ENCODE results near the gene GDE1. TPM values are rescaled to one million over a fixed set of nuclear protein-coding genes. Genes with fewer than 3 reads are reported as not detected.

GDE1 gene
- total RNA-seq, 1 donor from 2014 or later = 32.8 TPM

DNA sequence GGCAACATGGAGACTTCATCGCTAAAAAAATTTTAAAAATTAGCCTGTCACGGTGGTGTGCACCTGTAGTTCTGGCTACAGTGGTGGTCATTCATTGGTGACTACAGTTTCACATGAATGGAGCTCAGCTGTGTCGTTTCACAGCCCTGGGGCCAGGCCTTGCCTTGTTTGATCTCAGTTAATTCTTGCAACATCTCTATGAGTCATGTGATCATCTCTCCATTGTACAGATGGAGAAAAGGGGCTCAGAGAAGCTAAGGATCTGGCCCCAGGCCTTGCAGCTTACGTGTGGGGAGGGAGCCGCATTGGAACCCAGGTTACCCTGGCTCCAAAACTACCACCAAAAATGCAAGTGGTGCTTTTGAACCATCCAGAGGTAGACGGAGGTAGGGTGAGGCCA lies 49.4 kb downstream of the GDE1 start:
- Mint-ChIP-seq H3K27ac (no peak overlapping the region), H3K4me3 (ENCODE audit: low read depth) (no peak overlapping the region), H3K36me3 (ENCODE audit: low read depth) (no peaks in the 10 kb centered on the region), H3K9me3 (no peaks in the 10 kb centered on the region), H3K4me1 (ENCODE audit: low read depth) (no peaks in the 10 kb centered on the region), H3K27me3 (ENCODE audit: low read depth) (peaks cover 3% of the 10 kb centered on the region)
- DNase-seq (ENCODE audit: low spot score) = no peak
- intact Hi-C loops (cut with micrococcal nuclease) = no loop called here

DNA sequence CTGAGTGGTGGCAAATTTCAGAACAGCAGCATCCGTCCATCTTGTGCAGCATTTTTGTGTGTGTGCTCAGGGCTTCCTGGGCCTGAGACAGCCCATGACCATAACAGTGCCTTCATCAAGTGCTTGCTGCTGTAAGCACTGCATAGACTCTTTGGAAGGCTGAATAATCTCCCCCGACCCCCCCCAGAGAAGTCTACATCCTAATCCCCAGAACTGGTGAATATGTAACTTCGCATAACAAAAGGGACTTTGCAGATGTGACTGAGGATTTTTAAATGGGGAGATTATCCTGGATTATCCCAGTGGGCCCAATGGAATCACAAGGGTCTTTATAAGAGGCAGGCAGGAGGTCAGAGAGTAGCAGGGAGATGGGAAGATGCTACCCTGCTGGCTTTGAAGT lies 53.6 kb downstream of the GDE1 start:
- intact Hi-C loops (cut with micrococcal nuclease) = no loop called here
- no peaks in the 10 kb centered on the region for H3K27me3 Mint-ChIP-seq (ENCODE audit: low read depth)

DNA sequence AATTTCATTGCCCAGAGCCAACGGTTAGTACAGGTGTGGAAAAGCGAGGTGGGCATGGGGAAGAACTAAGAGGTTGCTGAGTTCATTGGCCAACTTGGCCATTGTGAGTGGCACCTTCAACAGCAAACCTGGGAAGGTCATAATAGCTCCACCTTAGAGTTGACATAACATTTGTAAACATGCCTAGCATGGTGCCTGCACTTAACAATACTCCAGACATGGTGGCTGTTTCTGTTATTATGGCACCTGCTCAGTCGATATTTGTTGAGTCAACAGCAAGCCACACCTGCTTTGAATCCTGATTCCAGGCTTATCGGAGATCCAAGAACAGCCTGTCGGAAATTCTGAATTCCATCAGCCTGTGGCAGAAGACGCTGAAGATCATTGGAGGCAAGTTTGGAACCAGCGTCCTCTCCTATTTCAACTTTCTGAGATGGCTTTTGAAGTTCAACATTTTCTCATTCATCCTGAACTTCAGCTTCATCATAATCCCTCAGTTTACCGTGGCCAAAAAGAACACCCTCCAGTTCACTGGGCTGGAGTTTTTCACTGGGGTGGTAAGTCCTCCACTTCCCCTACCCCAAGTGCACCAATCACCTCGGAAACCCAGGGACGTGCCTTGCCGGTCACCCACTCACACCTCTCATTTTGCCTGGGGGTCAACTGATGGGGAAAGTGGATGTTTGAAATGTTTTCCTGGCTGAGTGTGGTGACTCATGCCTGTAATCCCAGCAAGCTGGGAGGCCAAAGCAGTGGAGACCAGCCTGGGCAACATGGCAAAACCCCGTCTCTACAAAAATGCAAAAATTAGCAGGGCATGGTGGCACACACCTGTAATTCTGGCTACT lies 58.2 kb downstream of the GDE1 start:
- Mint-ChIP-seq H3K4me3 (ENCODE audit: low read depth) (no peak overlapping the region), H3K9me3 (no peaks in the 10 kb centered on the region), H3K4me1 (ENCODE audit: low read depth) (no peaks in the 10 kb centered on the region), H3K27ac (no peak overlapping the region), H3K36me3 (ENCODE audit: low read depth) (no peaks in the 10 kb centered on the region), H3K27me3 (ENCODE audit: low read depth) (no peaks in the 10 kb centered on the region)
- intact Hi-C loops (cut with micrococcal nuclease) = no loop called here
- no peak for DNase-seq (ENCODE audit: low spot score)

More for the DNA sequence above, 53.6 kb downstream of the GDE1 start:
- DNase-seq (ENCODE audit: low spot score) = no peak
- H3K36me3 Mint-ChIP-seq (ENCODE audit: low read depth) = no peaks in the 10 kb centered on the region
- H3K4me3 Mint-ChIP-seq (ENCODE audit: low read depth) = no peak overlapping the region
- no peaks in the 10 kb centered on the region for H3K4me1 Mint-ChIP-seq (ENCODE audit: low read depth)
- no peak overlapping the region for H3K27ac Mint-ChIP-seq
- no peaks in the 10 kb centered on the region for H3K9me3 Mint-ChIP-seq

DNA sequence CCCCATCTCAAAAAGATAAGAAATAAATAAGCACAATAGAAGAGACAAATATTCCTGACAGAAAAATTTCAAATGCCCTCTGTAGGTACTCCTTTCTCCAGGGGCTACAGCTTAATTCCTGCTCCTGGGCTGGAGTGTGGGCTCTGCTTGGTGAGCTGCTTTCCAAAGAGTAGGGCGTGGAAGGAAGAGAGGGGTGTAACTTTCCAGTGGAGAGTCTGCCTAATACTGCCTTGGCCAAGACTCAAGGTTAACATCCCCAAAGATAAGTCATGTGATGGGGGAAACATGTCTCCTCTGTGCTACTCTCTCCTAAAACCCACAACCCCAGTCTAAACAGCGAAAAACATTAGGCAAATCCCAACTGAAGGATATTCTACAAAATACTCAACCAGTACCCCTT lies 61.5 kb downstream of the GDE1 start:
- no peaks in the 10 kb centered on the region for H3K4me1 Mint-ChIP-seq (ENCODE audit: low read depth)
- no peak overlapping the region for H3K4me3 Mint-ChIP-seq (ENCODE audit: low read depth)
- no peak for DNase-seq (ENCODE audit: low spot score)
- H3K9me3 Mint-ChIP-seq = no peaks in the 10 kb centered on the region
- intact Hi-C loops (cut with micrococcal nuclease) = no loop called here
- H3K27ac Mint-ChIP-seq = no peak overlapping the region
- H3K27me3 Mint-ChIP-seq (ENCODE audit: low read depth) = no peaks in the 10 kb centered on the region
- H3K36me3 Mint-ChIP-seq (ENCODE audit: low read depth) = no peaks in the 10 kb centered on the region

DNA sequence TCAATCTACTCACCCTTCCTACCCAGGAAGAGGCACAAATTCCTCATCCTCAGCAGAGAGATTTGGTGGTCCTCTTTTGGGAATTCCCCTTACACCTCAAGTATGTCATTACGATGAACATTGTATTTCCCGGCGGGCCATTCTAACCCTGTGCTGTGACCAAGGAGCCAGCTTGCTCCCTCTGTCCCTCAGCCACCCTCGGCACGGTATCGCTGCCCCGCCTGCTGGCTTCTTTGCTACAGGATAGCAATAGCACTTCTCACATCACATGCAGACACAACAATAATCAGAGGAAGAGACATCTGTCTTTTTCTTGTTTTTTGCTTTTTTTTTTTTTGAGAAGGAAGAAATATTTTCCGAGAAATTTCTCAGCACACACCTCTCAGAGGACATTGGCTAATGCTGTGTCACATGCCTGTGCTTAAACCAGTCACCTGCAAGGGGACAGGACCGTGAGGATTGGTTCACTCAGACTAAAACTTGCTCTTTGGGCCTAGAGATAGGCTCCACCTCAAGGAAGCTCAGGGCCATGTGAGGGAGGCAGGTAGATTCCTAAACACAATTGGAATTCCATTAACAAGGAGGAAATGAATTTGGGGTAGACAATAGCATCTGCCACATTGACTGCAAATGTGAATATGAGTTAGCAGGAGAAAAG lies 63.0 kb downstream of the GDE1 start:
- intact Hi-C loops (cut with micrococcal nuclease) = no loop called here

More for the DNA sequence above, 63.0 kb downstream of the GDE1 start:
- no peaks in the 10 kb centered on the region for H3K27me3 Mint-ChIP-seq (ENCODE audit: low read depth)
- no peaks in the 10 kb centered on the region for H3K36me3 Mint-ChIP-seq (ENCODE audit: low read depth)
- H3K4me3 Mint-ChIP-seq (ENCODE audit: low read depth) = no peak overlapping the region
- H3K9me3 Mint-ChIP-seq = no peaks in the 10 kb centered on the region
- H3K27ac Mint-ChIP-seq = no peak overlapping the region
- H3K4me1 Mint-ChIP-seq (ENCODE audit: low read depth) = no peaks in the 10 kb centered on the region
- DNase-seq (ENCODE audit: low spot score) = no peak

Other genes starting within 250 kb of the GDE1 start
- not detected in 2 replicates for gene CLEC19A, start 236.4 kb downstream of the GDE1 start, total RNA-seq
- 0.05 TPM in 1 of 2 replicates, not detected in the other for gene TMC5, start 104.2 kb downstream of the GDE1 start, total RNA-seq
- gene CCP110, start 1.8 kb upstream of the GDE1 start, total RNA-seq = 25.9 and 30.2 TPM in 2 replicates
- 44.3 and 45.7 TPM in 2 replicates for gene VPS35L, start 33.6 kb upstream of the GDE1 start, total RNA-seq
- 29.2 and 30.1 TPM in 2 replicates for gene KNOP1, start 196.1 kb upstream of the GDE1 start, total RNA-seq
- gene IQCK, start 196.2 kb upstream of the GDE1 start, total RNA-seq = 0.89 and 1.0 TPM in 2 replicates